GM13977 (cell line): ENCODE measurements around the gene SMIM14.
"Not testable (repeated sequence)": the region's sequence is repeated elsewhere in the genome, so short reads cannot be mapped to it uniquely, and the experiment has no call there.

Source experiments
- DNase-seq: peaks from one replicate; pipeline ENCODE4 v3.0.0; 2012; ENCODE audit warnings: low spot score
- in situ Hi-C: fragments of 300-500 bp; cut with MboI; formaldehyde crosslinking; loops from one replicate; pipeline ENCODE4 v1.12.0; 2022; ENCODE audit warnings: low sequenced_read_pairs, low pct_unique_long_range_greater_than_20kb, mixed read lengths, inconsistent platforms; ENCODE audit not compliant: unreplicated experiment
- TF ChIP-seq, protein P1 (sequence below): IDR thresholded peaks from 2 replicates; pipeline ENCODE4 v1.5.1; 2012; ENCODE audit warnings: mild to moderate bottlenecking, control low read depth; ENCODE audit not compliant: insufficient read depth; ENCODE audit errors: extremely low read depth, missing control alignments

SMIM14 gene

DNA sequence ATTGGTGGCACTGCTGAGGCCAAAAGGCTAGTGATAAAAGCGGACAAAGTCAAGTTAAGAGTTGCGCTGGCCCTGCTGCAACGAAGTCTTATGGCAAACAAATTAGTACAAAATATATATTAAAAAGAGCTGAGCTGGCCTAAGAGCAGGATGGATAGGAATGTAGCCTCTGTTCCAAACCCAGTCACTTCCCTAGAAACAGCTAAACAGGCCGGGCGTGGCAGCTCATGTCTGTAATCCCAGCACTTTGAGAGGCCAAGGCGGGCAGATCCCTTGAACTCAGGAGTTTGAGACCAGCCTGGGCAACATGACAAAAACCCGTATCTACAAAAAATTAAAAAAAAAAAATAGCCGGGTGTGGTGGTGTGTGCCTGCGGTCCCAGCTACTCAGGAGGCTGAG is 79.0 kb downstream of the SMIM14 start:
- in situ Hi-C loops = no loop called here
- no peak for DNase-seq
- TF ChIP-seq, protein P1, sequence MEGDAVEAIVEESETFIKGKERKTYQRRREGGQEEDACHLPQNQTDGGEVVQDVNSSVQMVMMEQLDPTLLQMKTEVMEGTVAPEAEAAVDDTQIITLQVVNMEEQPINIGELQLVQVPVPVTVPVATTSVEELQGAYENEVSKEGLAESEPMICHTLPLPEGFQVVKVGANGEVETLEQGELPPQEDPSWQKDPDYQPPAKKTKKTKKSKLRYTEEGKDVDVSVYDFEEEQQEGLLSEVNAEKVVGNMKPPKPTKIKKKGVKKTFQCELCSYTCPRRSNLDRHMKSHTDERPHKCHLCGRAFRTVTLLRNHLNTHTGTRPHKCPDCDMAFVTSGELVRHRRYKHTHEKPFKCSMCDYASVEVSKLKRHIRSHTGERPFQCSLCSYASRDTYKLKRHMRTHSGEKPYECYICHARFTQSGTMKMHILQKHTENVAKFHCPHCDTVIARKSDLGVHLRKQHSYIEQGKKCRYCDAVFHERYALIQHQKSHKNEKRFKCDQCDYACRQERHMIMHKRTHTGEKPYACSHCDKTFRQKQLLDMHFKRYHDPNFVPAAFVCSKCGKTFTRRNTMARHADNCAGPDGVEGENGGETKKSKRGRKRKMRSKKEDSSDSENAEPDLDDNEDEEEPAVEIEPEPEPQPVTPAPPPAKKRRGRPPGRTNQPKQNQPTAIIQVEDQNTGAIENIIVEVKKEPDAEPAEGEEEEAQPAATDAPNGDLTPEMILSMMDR = no peak

DNA sequence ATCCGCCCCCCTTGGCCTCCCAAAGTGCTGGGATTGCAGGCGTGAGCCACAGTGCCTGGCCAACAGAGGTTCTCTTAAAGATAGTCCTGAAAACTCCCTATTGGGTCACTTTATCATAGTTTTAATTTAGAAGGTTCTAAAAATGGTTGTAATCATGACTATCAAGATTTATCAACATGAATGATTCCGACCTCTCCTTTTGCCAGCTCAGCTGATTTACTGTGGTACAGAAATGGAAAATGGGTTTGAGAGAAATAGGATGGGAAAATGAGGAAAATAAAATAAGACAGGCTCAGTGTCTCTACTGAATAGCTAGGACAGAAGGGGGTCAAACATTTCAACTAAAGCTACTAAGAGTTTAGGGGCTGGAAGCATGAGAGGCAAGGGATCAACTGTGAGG is 83.2 kb downstream of the SMIM14 start:
- in situ Hi-C loops = no loop called here
- TF ChIP-seq, protein P1 = no peak
- DNase-seq = no peak

DNA sequence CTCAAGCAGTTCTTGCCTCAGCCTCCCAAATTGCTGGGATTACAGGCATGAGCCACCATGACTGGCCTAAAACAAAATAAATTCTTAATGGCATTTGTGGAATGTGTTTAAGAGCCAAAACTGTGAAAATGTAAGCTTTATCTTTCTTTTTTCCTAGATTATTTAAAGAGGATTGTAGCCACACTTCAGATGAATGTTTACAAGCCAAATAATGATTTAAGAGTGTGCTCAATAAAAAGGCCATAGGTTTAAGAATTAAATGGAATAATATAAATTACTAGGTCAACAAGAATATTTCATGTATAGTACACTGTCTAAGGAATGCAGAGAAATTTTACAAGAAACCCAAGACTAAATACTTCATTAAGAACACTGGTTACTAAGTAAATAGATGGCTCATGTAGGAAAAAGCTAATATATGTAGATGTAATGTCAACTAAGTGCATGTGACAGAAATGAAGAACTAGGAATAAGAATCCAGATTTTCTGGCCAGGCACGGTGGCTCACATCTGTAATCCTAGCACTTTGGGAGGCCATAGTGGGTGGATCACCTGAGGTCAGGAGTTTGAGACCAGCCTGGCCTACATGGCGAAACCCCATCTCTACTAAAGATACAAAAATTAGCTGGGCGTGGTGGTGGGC is 90.1 kb downstream of the SMIM14 start:
- no peak for DNase-seq
- in situ Hi-C loops = no loop called here
- TF ChIP-seq, protein P1 = no peak

DNA sequence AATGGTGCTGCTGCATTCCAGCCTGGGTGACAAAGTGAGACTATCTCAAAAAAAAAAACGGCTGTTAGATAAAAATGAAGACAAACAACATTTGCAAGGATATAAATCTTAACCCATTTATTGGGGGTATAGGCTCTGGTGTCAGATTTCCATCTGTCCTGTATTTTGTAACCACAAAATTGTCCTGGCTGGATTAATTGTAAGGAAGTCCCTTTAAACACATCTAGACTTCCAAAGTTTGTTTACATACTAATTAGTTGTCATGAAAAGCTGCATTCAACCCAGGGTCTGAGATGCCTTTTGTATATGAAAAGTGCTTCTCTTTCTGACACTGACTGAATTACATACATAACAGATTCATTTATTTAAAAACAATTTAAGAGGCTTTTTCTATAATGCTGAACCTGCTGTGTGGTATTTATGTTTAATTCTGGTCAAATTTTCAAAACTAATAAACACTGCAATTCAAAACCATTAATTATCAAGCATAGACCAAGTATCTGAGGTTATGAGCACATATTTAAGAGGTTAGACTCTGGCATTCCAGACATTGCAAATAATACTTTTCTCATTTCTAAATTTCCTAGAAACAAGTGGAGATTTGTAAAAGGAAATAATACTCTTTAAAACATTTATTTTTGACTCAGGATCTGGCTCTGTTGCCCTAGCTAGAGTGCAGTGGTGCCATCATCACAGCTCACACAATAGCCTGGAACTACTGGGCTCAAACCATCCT is 93.9 kb downstream of the SMIM14 start:
- in situ Hi-C loops = no loop called here
- no peak for DNase-seq
- TF ChIP-seq, protein P1 = no peak

DNA sequence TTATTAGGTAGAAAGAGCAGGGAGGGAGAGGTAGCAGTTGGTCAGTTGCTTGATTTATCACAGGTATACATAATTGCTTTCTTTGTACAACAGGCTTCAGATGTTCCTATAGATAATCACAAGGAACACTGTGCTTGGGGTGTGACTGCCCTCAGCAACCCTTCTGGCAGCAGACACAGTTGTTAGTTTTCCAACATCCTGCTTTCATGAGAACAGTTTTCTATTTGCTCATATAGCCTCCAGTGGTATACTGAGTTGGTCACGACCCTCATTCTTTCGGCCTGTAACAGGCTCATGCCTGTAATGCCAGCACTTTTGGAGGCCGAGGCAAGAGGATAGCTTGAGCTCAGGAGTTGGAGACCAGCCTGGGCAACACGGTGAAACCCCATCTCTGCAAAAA is 94.6 kb downstream of the SMIM14 start:
- in situ Hi-C loops, DNase-seq: not testable (repeated sequence)

DNA sequence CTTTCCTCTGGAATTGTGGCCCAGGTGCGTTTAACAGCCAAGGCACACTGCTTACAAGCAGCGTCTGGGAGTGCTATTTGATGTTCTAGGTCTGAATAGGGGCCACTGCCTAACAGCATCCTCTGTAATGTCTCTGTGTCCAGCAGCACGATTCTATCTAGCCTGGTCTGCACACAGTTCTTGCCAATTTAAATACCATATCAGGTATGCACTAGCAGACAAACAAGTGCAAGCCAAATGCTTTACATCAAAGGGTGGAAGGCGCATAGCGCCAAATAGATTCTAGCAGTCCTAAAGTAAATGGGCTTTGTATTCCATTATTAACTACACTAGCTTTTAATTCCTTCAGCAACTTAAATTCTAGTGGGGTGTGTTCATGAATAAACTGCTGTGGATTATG is 95.6 kb downstream of the SMIM14 start:
- DNase-seq = no peak
- TF ChIP-seq, protein P1 = no peak
- in situ Hi-C loops = no loop called here

DNA sequence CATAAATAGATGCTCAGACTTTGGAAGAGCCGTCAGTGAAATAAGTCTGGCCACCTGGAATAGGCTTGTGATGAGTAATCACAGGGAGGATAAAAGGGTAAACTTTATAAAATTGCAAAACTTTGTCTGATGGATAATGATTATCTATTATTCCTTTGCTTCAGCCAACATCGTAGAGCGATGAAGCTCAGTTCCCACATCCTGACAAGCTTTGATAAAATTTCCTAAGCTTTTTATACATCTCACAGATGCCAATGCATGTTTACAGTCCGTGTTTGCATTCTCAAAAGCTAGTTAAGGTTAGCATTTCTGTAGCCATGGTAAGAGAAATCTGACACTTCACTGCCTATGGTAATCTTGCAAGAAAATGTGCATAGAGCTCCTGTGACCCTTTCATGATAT is 96.1 kb downstream of the SMIM14 start:
- in situ Hi-C loops = no loop called here
- TF ChIP-seq, protein P1 = no peak
- no peak for DNase-seq
